ENCODE data around the gene WDR47. TPM values are rescaled to one million over a fixed set of nuclear protein-coding genes. Genes with fewer than 3 reads are reported as not detected.

WDR47 gene
- total RNA-seq, 2 experiments from 2014 or later: 10.7 to 12.0 TPM

DNA sequence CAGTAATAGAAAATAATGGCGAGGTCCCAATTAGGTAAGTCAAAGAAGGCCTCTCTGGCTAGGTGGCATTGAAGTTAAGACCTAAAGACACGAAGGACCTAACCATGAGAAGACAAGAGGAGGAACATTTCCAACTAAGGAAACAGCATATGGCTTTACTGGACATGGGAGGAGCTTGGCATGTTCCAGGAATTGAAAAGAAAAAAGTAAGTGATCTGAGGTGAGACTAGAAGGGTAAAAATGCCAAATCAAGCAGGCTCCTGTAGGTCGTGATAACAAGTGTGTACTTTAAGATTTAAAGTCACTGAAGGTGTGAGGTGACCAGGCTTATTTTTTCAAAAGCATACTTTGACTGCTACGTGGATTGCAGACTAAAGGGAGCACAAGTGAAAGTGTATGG is 65.2 kb downstream of the WDR47 start:
- Mint-ChIP-seq H3K9me3 (ENCODE audit: low read depth) (no peaks in the 10 kb centered on the region), H3K27ac (no peak overlapping the region), H3K27me3 (no peaks in the 10 kb centered on the region), H3K4me3 (no peak overlapping the region), H3K36me3 (peaks cover 14% of the 10 kb centered on the region), H3K4me1 (peaks cover 5% of the 10 kb centered on the region)
- DNase-seq: no peak
- ATAC-seq: no peak
- CTCF ChIA-PET: interaction anchor here (1.8 kb wide), 1 partner anchor 136 kb away, joined by 5 read pairs; a partner anchor contains a TSS

- H3K9me3 Mint-ChIP-seq (ENCODE audit: low read depth): no peaks in the 10 kb centered on the region
- DNase-seq (no peak), ATAC-seq (no peak)
- no peak overlapping the region for H3K27ac Mint-ChIP-seq
- peaks cover 22% of the 10 kb centered on the region for H3K36me3 Mint-ChIP-seq
- H3K27me3 Mint-ChIP-seq: no peaks in the 10 kb centered on the region
- H3K4me1 Mint-ChIP-seq: peaks cover 5% of the 10 kb centered on the region
- CTCF ChIA-PET: interaction anchor here (1.2 kb wide), 1 partner anchor 13 kb away, joined by 3 read pairs; no protein-coding TSS in a partner anchor
- H3K4me3 Mint-ChIP-seq: no peak overlapping the region
Measured at GRCh38 chr1:108972951-108973350, 69.0 kb downstream of the WDR47 start.

DNA sequence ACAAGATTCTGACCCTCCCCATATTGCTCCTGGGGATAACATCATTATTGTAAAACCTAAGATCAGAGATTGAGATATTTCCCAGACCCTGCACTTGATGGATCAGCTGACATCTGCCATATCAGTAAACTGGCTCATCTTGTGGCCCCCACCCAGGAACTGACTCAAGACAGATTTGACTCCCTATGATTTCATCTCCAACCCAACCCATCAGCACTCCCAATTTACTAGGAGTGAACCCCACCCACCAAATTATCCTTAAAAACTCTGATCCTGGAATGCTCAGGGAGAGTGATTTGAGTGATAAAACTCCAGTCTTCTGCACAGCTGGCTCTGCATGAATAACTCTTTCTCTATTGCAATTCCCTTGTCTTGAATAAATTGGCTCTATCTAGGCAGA is 72.6 kb downstream of the WDR47 start:
- DNase-seq: no peak
- ATAC-seq: no peak
- Mint-ChIP-seq H3K4me3 (no peak overlapping the region), H3K27ac (no peak overlapping the region), H3K4me1 (peaks cover 3% of the 10 kb centered on the region), H3K36me3 (peaks cover 22% of the 10 kb centered on the region), H3K9me3 (ENCODE audit: low read depth) (no peaks in the 10 kb centered on the region), H3K27me3 (no peaks in the 10 kb centered on the region)
- CTCF ChIA-PET: no interaction called here

- peak; percentile 97 for ATAC-seq
Measured at GRCh38 chr1:108963052-108963686, 78.7 kb downstream of the WDR47 start, which contains the start of gene CLCC1. TSS of gene CLCC1 (minus strand) at chr1:108963484. CDS start at chr1:108950437, 13,047 bp downstream.

GRCh38 chr1:108962681-108963051 is 79.2 kb downstream of the WDR47 start:
- peak overlapping the region; percentile 87 for H3K27ac Mint-ChIP-seq
- H3K4me1 Mint-ChIP-seq: peaks cover 40% of the 10 kb centered on the region
- CTCF ChIA-PET: interaction anchor here (0.7 to 1.4 kb wide), 7 partner anchors 66 to 402 kb away, joined by 3 to 4 read pairs (median 3); partner anchors contain the start of genes EEIG2 and PRPF38B
- peaks cover 3% of the 10 kb centered on the region for H3K27me3 Mint-ChIP-seq
- peak overlapping the region; percentile 79 for H3K4me3 Mint-ChIP-seq
- ATAC-seq: no peak
- H3K36me3 Mint-ChIP-seq: peaks cover 19% of the 10 kb centered on the region
- DNase-seq: peak; percentile 58
- H3K9me3 Mint-ChIP-seq (ENCODE audit: low read depth): no peaks in the 10 kb centered on the region

More at GRCh38 chr1:108963052-108963686, 78.7 kb downstream of the WDR47 start, which contains the start of gene CLCC1:
- H3K27ac Mint-ChIP-seq: peak within 1 kb of the TSS; percentile 88
- H3K27me3 Mint-ChIP-seq: no peaks in the 10 kb centered on the region
- H3K36me3 Mint-ChIP-seq: peaks cover 15% of the 10 kb centered on the region
- no peaks in the 10 kb centered on the region for H3K9me3 Mint-ChIP-seq (ENCODE audit: low read depth)
- H3K4me1 Mint-ChIP-seq: peaks cover 36% of the 10 kb centered on the region
- CTCF ChIA-PET: interaction anchor here (0.7 to 1.4 kb wide), 7 partner anchors 66 to 403 kb away, joined by 3 to 4 read pairs (median 3); partner anchors contain the start of genes EEIG2 and PRPF38B
- peak within 1 kb of the TSS; percentile 79 for H3K4me3 Mint-ChIP-seq
- DNase-seq: peak; percentile 97

DNA sequence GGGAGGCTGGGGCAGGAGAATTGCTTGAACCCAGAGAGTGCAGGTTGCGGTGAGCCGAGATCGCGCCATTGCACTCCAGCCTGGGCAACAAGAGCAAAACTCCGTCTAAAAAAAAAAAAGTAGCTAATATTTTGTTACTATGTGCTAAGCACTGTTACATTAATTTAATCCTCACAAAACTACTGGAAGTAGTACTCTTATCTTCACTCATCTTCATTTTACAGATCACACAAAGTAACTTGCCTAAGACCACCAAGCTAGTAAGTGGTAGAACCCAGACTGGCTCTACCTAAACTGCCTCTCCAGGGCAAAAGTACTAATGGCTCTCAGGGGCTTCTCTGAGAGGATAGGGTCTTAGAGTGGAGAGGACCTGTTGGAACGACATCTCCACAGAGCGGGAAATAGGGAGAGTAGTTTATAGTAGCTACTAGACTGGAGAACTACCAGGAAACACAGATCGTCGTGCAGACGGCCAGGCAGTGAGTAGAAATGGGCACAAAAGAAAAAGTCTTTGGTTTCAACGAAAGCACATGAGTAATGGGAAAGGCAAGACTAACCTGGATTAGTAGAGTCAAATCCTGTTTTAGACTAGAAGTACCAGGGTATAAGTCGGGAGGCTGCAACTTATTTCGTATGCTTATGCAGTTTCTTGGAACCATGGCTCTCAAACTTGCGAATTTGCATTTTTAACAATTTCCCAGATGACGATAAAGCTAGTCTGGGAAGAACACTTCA is 80.0 kb downstream of the WDR47 start:
- Mint-ChIP-seq H3K9me3 (ENCODE audit: low read depth) (no peaks in the 10 kb centered on the region), H3K36me3 (peaks cover 18% of the 10 kb centered on the region), H3K27ac (peak overlapping the region; percentile 87), H3K27me3 (peaks cover 6% of the 10 kb centered on the region), H3K4me3 (peak overlapping the region; percentile 79), H3K4me1 (peaks cover 48% of the 10 kb centered on the region)
- DNase-seq: no peak
- CTCF ChIA-PET: interaction anchor here (0.5 to 1.4 kb wide), 6 partner anchors 14 to 1748 kb away, joined by 3 to 7 read pairs (median 4); partner anchors contain the start of gene TAF13
- ATAC-seq: no peak

GRCh38 chr1:108961198-108961597 is 80.7 kb downstream of the WDR47 start:
- Mint-ChIP-seq H3K27ac (no peak overlapping the region), H3K4me1 (peaks cover 55% of the 10 kb centered on the region), H3K27me3 (peaks cover 6% of the 10 kb centered on the region), H3K4me3 (no peak overlapping the region), H3K36me3 (peaks cover 24% of the 10 kb centered on the region), H3K9me3 (ENCODE audit: low read depth) (no peaks in the 10 kb centered on the region)
- ATAC-seq: peak; percentile 35
- CTCF ChIA-PET: interaction anchor here (0.6 to 1.3 kb wide), 4 partner anchors 13 to 1749 kb away, joined by 3 to 7 read pairs (median 4); a partner anchor contains a TSS
- peak; percentile 83 for DNase-seq

DNA sequence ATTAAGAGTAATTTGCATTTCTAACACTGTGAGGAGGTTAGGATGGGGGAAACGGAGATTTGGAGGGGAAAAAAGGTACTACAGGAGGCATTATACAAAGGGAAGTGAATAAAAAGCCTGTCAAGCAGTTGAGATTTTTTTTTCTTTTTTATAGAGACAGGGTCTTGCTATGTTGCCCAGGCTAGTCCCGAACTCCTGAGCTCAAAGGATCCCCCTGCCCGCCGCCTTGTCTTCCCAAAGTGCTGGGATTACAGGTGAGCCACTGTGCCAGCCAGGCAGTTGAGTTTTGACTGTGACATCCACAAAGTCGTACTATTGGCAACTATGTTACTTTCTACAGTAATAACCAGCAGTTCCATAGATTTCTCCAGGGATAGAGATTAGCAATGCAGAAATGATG is 81.2 kb downstream of the WDR47 start:
- ATAC-seq (no peak), DNase-seq (no peak)
- Mint-ChIP-seq H3K36me3 (peaks cover 29% of the 10 kb centered on the region), H3K9me3 (ENCODE audit: low read depth) (no peaks in the 10 kb centered on the region), H3K4me1 (peaks cover 59% of the 10 kb centered on the region), H3K27ac (no peak overlapping the region), H3K4me3 (no peak overlapping the region), H3K27me3 (peaks cover 6% of the 10 kb centered on the region)
- CTCF ChIA-PET: interaction anchor here (0.9 to 1.3 kb wide), 3 partner anchors 13 to 152 kb away, joined by 4 to 7 read pairs (median 5); a partner anchor contains a TSS

DNA sequence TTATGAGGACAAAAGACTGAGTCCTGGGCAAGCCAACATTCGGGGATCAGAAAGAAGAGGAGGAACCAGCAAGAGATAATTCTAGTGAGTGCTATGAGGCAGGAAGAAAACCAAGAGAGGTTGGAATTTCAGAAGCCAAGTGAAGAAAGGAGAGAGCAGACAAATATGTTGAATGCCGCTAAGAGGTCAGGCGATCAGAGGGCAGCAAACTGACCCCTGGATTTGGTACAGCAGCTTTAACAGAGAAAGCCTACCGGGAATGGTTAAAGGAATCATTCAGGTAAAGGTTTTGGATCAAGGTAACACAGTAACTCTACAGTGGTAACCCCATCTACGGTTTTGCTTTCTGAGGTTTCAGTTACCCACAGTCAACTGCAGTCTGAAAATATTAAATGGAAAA is 84.0 kb downstream of the WDR47 start:
- Mint-ChIP-seq H3K27ac (no peak overlapping the region), H3K4me3 (no peak overlapping the region), H3K27me3 (peaks cover 6% of the 10 kb centered on the region), H3K36me3 (peaks cover 51% of the 10 kb centered on the region), H3K4me1 (peaks cover 52% of the 10 kb centered on the region), H3K9me3 (ENCODE audit: low read depth) (peaks cover 3% of the 10 kb centered on the region)
- ATAC-seq: no peak
- no peak for DNase-seq
- CTCF ChIA-PET: no interaction called here

- peak overlapping the region; percentile 54 for H3K27ac Mint-ChIP-seq
- H3K36me3 Mint-ChIP-seq: peaks cover 48% of the 10 kb centered on the region
- peaks cover 37% of the 10 kb centered on the region for H3K4me1 Mint-ChIP-seq
- peaks cover 3% of the 10 kb centered on the region for H3K9me3 Mint-ChIP-seq (ENCODE audit: low read depth)
- ATAC-seq (no peak), DNase-seq (no peak)
- CTCF ChIA-PET: interaction anchor here (0.9 to 1.0 kb wide), 3 partner anchors 11 to 73 kb away, joined by 3 read pairs; no protein-coding TSS in a partner anchor
- no peak overlapping the region for H3K4me3 Mint-ChIP-seq
- H3K27me3 Mint-ChIP-seq: peaks cover 6% of the 10 kb centered on the region
Measured at GRCh38 chr1:108955881-108956280, 86.0 kb downstream of the WDR47 start.

- peaks cover 3% of the 10 kb centered on the region for H3K9me3 Mint-ChIP-seq (ENCODE audit: low read depth)
- no peak overlapping the region for H3K27ac Mint-ChIP-seq
- H3K27me3 Mint-ChIP-seq: peaks cover 6% of the 10 kb centered on the region
- peaks cover 31% of the 10 kb centered on the region for H3K4me1 Mint-ChIP-seq
- H3K4me3 Mint-ChIP-seq: no peak overlapping the region
- no peak for DNase-seq
- peaks cover 48% of the 10 kb centered on the region for H3K36me3 Mint-ChIP-seq
- no peak for ATAC-seq
- CTCF ChIA-PET: no interaction called here
Measured at GRCh38 chr1:108955111-108955510, 86.8 kb downstream of the WDR47 start.

GRCh38 chr1:108953452-108953851 is 88.5 kb downstream of the WDR47 start:
- DNase-seq (no peak), ATAC-seq (no peak)
- H3K9me3 Mint-ChIP-seq (ENCODE audit: low read depth): peaks cover 3% of the 10 kb centered on the region
- H3K27ac Mint-ChIP-seq: no peak overlapping the region
- peaks cover 6% of the 10 kb centered on the region for H3K27me3 Mint-ChIP-seq
- no peak overlapping the region for H3K4me3 Mint-ChIP-seq
- H3K36me3 Mint-ChIP-seq: peaks cover 43% of the 10 kb centered on the region
- CTCF ChIA-PET: no interaction called here
- H3K4me1 Mint-ChIP-seq: peaks cover 30% of the 10 kb centered on the region

DNA sequence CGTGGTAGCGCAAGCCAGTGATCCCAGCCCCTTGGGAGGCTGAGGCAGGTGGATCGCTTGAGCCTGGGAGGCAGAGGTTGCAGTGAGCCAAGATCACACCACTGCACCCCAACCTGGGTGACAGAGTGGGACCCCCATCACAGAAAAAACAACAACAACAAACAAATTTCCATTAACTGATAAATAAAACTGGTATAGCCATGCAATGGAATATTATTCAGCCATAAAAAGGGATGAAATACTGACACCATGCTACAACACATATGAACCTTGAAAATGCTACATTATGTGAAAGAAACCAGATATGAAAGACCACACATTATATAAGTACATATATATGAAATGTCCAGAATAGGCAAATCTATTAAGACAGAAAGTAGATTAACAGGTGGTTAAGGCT is 90.7 kb downstream of the WDR47 start:
- Mint-ChIP-seq H3K27ac (no peak overlapping the region), H3K9me3 (ENCODE audit: low read depth) (peaks cover 3% of the 10 kb centered on the region), H3K4me1 (peaks cover 10% of the 10 kb centered on the region), H3K4me3 (no peak overlapping the region), H3K36me3 (peaks cover 35% of the 10 kb centered on the region), H3K27me3 (no peaks in the 10 kb centered on the region)
- no peak for DNase-seq
- ATAC-seq: no peak
- CTCF ChIA-PET: no interaction called here
